ENCODE measurements around the gene AQP6.
"Not testable (repeated sequence)": the region's sequence is repeated elsewhere in the genome, so short reads cannot be mapped to it uniquely, and the experiment has no call there.

DNA sequence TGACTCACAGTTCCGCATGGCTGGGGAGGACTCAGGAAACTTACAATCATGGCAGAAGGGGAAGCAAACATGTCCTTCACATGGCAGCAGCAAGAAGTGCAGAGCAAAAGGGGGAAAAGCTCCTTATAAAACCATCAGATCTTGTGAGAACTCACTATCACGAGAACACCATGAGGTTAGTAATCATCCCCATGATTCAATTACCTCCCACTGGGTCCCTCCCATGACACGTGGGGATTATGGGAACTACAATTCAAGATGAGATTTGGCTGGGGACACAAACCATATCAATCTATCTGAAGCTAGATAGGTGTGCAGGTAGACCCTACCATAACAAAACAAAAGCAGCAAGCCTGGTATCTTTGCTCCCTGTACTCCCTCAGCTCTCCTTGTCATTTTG, 13.7 kb downstream of the AQP6 start:
- TF ChIP-seq, protein P1, sequence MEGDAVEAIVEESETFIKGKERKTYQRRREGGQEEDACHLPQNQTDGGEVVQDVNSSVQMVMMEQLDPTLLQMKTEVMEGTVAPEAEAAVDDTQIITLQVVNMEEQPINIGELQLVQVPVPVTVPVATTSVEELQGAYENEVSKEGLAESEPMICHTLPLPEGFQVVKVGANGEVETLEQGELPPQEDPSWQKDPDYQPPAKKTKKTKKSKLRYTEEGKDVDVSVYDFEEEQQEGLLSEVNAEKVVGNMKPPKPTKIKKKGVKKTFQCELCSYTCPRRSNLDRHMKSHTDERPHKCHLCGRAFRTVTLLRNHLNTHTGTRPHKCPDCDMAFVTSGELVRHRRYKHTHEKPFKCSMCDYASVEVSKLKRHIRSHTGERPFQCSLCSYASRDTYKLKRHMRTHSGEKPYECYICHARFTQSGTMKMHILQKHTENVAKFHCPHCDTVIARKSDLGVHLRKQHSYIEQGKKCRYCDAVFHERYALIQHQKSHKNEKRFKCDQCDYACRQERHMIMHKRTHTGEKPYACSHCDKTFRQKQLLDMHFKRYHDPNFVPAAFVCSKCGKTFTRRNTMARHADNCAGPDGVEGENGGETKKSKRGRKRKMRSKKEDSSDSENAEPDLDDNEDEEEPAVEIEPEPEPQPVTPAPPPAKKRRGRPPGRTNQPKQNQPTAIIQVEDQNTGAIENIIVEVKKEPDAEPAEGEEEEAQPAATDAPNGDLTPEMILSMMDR (IDR thresholded peaks at IDR 0.05): not testable (repeated sequence)
- TF ChIP-seq POLR2A (IDR thresholded peaks at IDR 0.05): not testable (repeated sequence)
